ENCODE results near the gene RAB34. TPM values are rescaled to one million over a fixed set of nuclear protein-coding genes. Genes with fewer than 3 reads are reported as not detected.

Gene RAB34
- total and polyA plus RNA-seq, 2 donors (not counting 1 experiment from before 2014, with no cell fraction given), result 17.1 to 18.0 TPM

DNA sequence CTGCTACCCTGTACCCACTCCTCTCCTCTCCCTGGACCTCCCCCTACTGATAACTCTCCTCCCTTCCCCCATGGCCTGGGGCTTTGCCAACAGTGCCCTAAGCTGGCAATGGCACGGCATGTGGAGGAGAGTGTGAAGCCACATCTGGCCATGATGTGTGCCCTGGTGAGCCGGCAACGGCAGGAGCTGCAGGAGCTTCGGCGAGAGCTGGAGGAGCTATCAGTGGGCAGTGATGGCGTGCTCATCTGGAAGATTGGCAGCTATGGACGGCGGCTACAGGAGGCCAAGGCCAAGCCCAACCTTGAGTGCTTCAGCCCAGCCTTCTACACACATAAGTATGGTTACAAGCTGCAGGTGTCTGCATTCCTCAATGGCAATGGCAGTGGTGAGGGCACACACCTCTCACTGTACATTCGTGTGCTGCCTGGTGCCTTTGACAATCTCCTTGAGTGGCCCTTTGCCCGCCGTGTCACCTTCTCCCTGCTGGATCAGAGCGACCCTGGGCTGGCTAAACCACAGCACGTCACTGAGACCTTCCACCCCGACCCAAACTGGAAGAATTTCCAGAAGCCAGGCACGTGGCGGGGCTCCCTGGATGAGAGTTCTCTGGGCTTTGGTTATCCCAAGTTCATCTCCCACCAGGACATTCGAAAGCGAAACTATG is 31.3 kb upstream of the RAB34 start:
- H3K4me3 ChIP-seq (ENCODE audit: control extremely low read depth in 1 of 5, extremely low read depth in 1 of 5, insufficient read depth in 1 of 5, low read depth in 2 of 5, low read length in 4 of 5), result no peak overlapping the region
- no peak overlapping the region for H3K4me2 ChIP-seq (replicated peaks; ENCODE audit: low read depth, low read length, poor library complexity, severe bottlenecking)
- H4K20me1 ChIP-seq (ENCODE audit: control insufficient read depth, insufficient read depth, low read length, poor library complexity, severe bottlenecking), result peaks cover 84% of the 10 kb centered on the region
- peak; percentile 36 for DNase-seq
- H3K4me1 Mint-ChIP-seq, result peaks cover 45% of the 10 kb centered on the region
- peak overlapping the region in 1 of 2 donors; percentile 15 for H3K27ac ChIP-seq (ENCODE audit: low read length in 2 of 2)
- H3K4me3 Mint-ChIP-seq, result peak overlapping the region; percentile 39
- peak overlapping the region; percentile 82 for H3K27ac Mint-ChIP-seq
- CTCF ChIA-PET, result interaction anchor here (0.8 to 18.9 kb wide), 10 partner anchors 10 to 178 kb away, joined by 3 to 1020 read pairs (median 12); partner anchors contain the start of genes DHRS13, NEK8, RPL23A and TLCD1
- H3K9me3 ChIP-seq (ENCODE audit: control extremely low read depth in 1 of 3, control insufficient read depth in 2 of 3, insufficient read depth in 1 of 3, low read length in 2 of 3), result no peaks in the 10 kb centered on the region
- TF ChIP-seq EZH2 (IDR thresholded peaks at IDR 0.05; ENCODE audit: borderline replicate concordance, insufficient read depth, low read depth, low read length, poor library complexity, severe bottlenecking), result no peak
- TF ChIP-seq, protein P1, sequence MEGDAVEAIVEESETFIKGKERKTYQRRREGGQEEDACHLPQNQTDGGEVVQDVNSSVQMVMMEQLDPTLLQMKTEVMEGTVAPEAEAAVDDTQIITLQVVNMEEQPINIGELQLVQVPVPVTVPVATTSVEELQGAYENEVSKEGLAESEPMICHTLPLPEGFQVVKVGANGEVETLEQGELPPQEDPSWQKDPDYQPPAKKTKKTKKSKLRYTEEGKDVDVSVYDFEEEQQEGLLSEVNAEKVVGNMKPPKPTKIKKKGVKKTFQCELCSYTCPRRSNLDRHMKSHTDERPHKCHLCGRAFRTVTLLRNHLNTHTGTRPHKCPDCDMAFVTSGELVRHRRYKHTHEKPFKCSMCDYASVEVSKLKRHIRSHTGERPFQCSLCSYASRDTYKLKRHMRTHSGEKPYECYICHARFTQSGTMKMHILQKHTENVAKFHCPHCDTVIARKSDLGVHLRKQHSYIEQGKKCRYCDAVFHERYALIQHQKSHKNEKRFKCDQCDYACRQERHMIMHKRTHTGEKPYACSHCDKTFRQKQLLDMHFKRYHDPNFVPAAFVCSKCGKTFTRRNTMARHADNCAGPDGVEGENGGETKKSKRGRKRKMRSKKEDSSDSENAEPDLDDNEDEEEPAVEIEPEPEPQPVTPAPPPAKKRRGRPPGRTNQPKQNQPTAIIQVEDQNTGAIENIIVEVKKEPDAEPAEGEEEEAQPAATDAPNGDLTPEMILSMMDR (IDR thresholded peaks at IDR 0.05), result no peak
- WGBS (ENCODE audit: insufficient coverage), result 97% methylated on average over 15 of the region's 18 CpGs
- intact Hi-C loops (cut with micrococcal nuclease), result no loop called here
- H3K27me3 Mint-ChIP-seq, result no peaks in the 10 kb centered on the region
- no peak overlapping the region for H2AFZ ChIP-seq (ENCODE audit: insufficient read depth, low read depth, low read length, poor library complexity, severe bottlenecking)
- no peak overlapping the region for H3K9ac ChIP-seq (ENCODE audit: low read length)
- no peaks in the 10 kb centered on the region for H3K9me3 Mint-ChIP-seq (ENCODE audit: insufficient read depth)
- H3K79me2 ChIP-seq (ENCODE audit: control insufficient read depth, insufficient read depth, low read length), result peaks cover 62% of the 10 kb centered on the region
- POLR2A ChIA-PET, result interaction anchor here (1.0 to 16.2 kb wide), 6 partner anchors 8 to 148 kb away, joined by 3 to 511 read pairs (median 6); partner anchors contain the start of genes FLOT2, NEK8, PROCA1 and RPL23A
- no peak for ATAC-seq (ENCODE audit: low read depth)
- no peaks in the 10 kb centered on the region for H3K27me3 ChIP-seq (replicated peaks in 1 of 4; ENCODE audit: control extremely low read depth in 1 of 4, control insufficient read depth in 3 of 4, insufficient read depth in 4 of 4, low read length in 3 of 4)
- peaks cover 36 to 40% of the 10 kb centered on the region in 2 donors for H3K4me1 ChIP-seq (ENCODE audit: control insufficient read depth in 2 of 2, insufficient read depth in 2 of 2, low read length in 2 of 2)
- peaks cover 0 to 63% of the 10 kb centered on the region in 2 experiments for H3K36me3 ChIP-seq (replicated peaks in 1 of 2; ENCODE audit: control extremely low read depth in 1 of 2, control insufficient read depth in 1 of 2, extremely low read depth in 1 of 2, insufficient read depth in 2 of 2, low read length in 1 of 2)
